Measurements from ENCODE around the gene E2F4. TPM values are rescaled to one million over a fixed set of nuclear protein-coding genes. Genes with fewer than 3 reads are reported as not detected.

The E2F4 gene
- total and polyA plus RNA-seq, 2 donors (not counting 1 experiment from before 2014, with no cell fraction given) = 42.4 to 59.9 TPM

- no peak overlapping the region for H3K9ac ChIP-seq (ENCODE audit: insufficient read depth, low read length)
- peak overlapping the region; percentile 82 for H3K4me2 ChIP-seq (ENCODE audit: extremely low read depth, insufficient read depth, low read length)
- H3K36me3 ChIP-seq (ENCODE audit: control insufficient read depth, insufficient read depth, low read length) = peaks cover 10% of the 10 kb centered on the region
- peak overlapping the region in 1 of 4 experiments; percentile 45 for H3K4me3 ChIP-seq (replicated peaks in 1 of 4; ENCODE audit: control extremely low read depth in 1 of 4, insufficient read depth in 1 of 4, low read depth in 3 of 4, low read length in 4 of 4)
- no peaks in the 10 kb centered on the region for H3K27me3 ChIP-seq (ENCODE audit: control insufficient read depth, insufficient read depth, low read length)
- TF ChIP-seq CTCF (conservative IDR thresholded peaks at IDR 0.05 in 1 of 2, IDR thresholded peaks at IDR 0.05 in 1 of 2; ENCODE audit: low read depth in 1 of 2, low read length in 2 of 2) (no peak), EZH2 (IDR thresholded peaks at IDR 0.05; ENCODE audit: low read length, missing control alignments) (no peak)
- peak; percentile 52 to 53 for DNase-seq (ENCODE audit: low read depth in 2 of 2)
- no peak overlapping the region for H2AFZ ChIP-seq (ENCODE audit: low read length)
- H4K20me1 ChIP-seq (ENCODE audit: control insufficient read depth, extremely low read depth, insufficient read depth, low read length) = no peaks in the 10 kb centered on the region
- peaks cover 15% of the 10 kb centered on the region for H3K4me1 ChIP-seq (ENCODE audit: control insufficient read depth, extremely low read depth, insufficient read depth, low read length)
- H3K27ac ChIP-seq (ENCODE audit: insufficient read depth, low read length) = no peak overlapping the region
- peaks cover 9% of the 10 kb centered on the region for H3K79me2 ChIP-seq (ENCODE audit: control insufficient read depth, insufficient read depth, low read length)
- H3K9me3 ChIP-seq (ENCODE audit: control insufficient read depth, insufficient read depth, low read depth, low read length) = no peaks in the 10 kb centered on the region
These were observed 13.9 kb upstream of the E2F4 start for GRCh38 chr16:67177743-67178699.

- H3K27me3 ChIP-seq (ENCODE audit: control insufficient read depth, insufficient read depth, low read length) = no peaks in the 10 kb centered on the region
- H3K79me2 ChIP-seq (ENCODE audit: control insufficient read depth, insufficient read depth, low read length) = peaks cover 9% of the 10 kb centered on the region
- H3K9me3 ChIP-seq (ENCODE audit: control insufficient read depth, insufficient read depth, low read depth, low read length) = no peaks in the 10 kb centered on the region
- no peaks in the 10 kb centered on the region for H4K20me1 ChIP-seq (ENCODE audit: control insufficient read depth, extremely low read depth, insufficient read depth, low read length)
- H3K4me2 ChIP-seq (ENCODE audit: extremely low read depth, insufficient read depth, low read length) = no peak overlapping the region
- no peak overlapping the region for H2AFZ ChIP-seq (ENCODE audit: low read length)
- H3K36me3 ChIP-seq (ENCODE audit: control insufficient read depth, insufficient read depth, low read length) = peaks cover 10% of the 10 kb centered on the region
- H3K27ac ChIP-seq (ENCODE audit: insufficient read depth, low read length) = no peak overlapping the region
- no peak for DNase-seq (ENCODE audit: low read depth in 2 of 2)
- H3K4me3 ChIP-seq (replicated peaks in 1 of 4; ENCODE audit: control extremely low read depth in 1 of 4, insufficient read depth in 1 of 4, low read depth in 3 of 4, low read length in 4 of 4) = no peak overlapping the region
- no peak overlapping the region for H3K9ac ChIP-seq (ENCODE audit: insufficient read depth, low read length)
- TF ChIP-seq CTCF (conservative IDR thresholded peaks at IDR 0.05 in 1 of 2, IDR thresholded peaks at IDR 0.05 in 1 of 2; ENCODE audit: low read depth in 1 of 2, low read length in 2 of 2) = peak; percentile 3 to 10
- no peak for TF ChIP-seq EZH2 (IDR thresholded peaks at IDR 0.05; ENCODE audit: low read length, missing control alignments)
- H3K4me1 ChIP-seq (ENCODE audit: control insufficient read depth, extremely low read depth, insufficient read depth, low read length) = peaks cover 15% of the 10 kb centered on the region
These were observed 12.4 kb upstream of the E2F4 start for GRCh38 chr16:67179421-67180080.

GRCh38 chr16:67180166-67180565 is 11.8 kb upstream of the E2F4 start:
- TF ChIP-seq EZH2 (IDR thresholded peaks at IDR 0.05; ENCODE audit: low read length, missing control alignments) = no peak
- TF ChIP-seq CTCF (conservative IDR thresholded peaks at IDR 0.05 in 1 of 2, IDR thresholded peaks at IDR 0.05 in 1 of 2; ENCODE audit: low read depth in 1 of 2, low read length in 2 of 2) = no peak
- Histone ChIP-seq H3K4me1 (ENCODE audit: control insufficient read depth, extremely low read depth, insufficient read depth, low read length) (peaks cover 18% of the 10 kb centered on the region), H3K4me3 (replicated peaks in 1 of 4; ENCODE audit: control extremely low read depth in 1 of 4, insufficient read depth in 1 of 4, low read depth in 3 of 4, low read length in 4 of 4) (no peak overlapping the region), H3K36me3 (ENCODE audit: control insufficient read depth, insufficient read depth, low read length) (peaks cover 8% of the 10 kb centered on the region), H3K79me2 (ENCODE audit: control insufficient read depth, insufficient read depth, low read length) (peaks cover 9% of the 10 kb centered on the region), H4K20me1 (ENCODE audit: control insufficient read depth, extremely low read depth, insufficient read depth, low read length) (no peaks in the 10 kb centered on the region), H3K9ac (ENCODE audit: insufficient read depth, low read length) (no peak overlapping the region), H3K27me3 (ENCODE audit: control insufficient read depth, insufficient read depth, low read length) (no peaks in the 10 kb centered on the region), H3K27ac (ENCODE audit: insufficient read depth, low read length) (no peak overlapping the region), H3K4me2 (ENCODE audit: extremely low read depth, insufficient read depth, low read length) (no peak overlapping the region), H3K9me3 (ENCODE audit: control insufficient read depth, insufficient read depth, low read depth, low read length) (no peaks in the 10 kb centered on the region), H2AFZ (ENCODE audit: low read length) (no peak overlapping the region)
- DNase-seq (ENCODE audit: low read depth in 2 of 2) = no peak
